NB4 (cell line): ENCODE results near the gene RSL24D1.

ENCODE experiments used
- MAX ChIP-seq: IDR thresholded peaks from 2 replicates; pipeline ENCODE4 v1.6.1; 2011; ENCODE audit warnings: low read depth, low read length
- MYC ChIP-seq: IDR thresholded peaks from 2 replicates; pipeline ENCODE4 v1.6.1; 2011; ENCODE audit warnings: low read depth, low read length
- POLR2A ChIP-seq: IDR thresholded peaks from 2 replicates; pipeline ENCODE4 v1.6.1; 2011; ENCODE audit warnings: mild to moderate bottlenecking; ENCODE audit not compliant: insufficient read length; ENCODE audit errors: extremely low read depth
- TF ChIP-seq, protein P1 (sequence below): IDR thresholded peaks from one replicate; pipeline ENCODE4 v1.5.1; 2012; ENCODE audit warnings: low read depth, low read length

GRCh38 chr15:55204464-55204863, 7.7 kb upstream of the RSL24D1 start:
- TF ChIP-seq, protein P1, sequence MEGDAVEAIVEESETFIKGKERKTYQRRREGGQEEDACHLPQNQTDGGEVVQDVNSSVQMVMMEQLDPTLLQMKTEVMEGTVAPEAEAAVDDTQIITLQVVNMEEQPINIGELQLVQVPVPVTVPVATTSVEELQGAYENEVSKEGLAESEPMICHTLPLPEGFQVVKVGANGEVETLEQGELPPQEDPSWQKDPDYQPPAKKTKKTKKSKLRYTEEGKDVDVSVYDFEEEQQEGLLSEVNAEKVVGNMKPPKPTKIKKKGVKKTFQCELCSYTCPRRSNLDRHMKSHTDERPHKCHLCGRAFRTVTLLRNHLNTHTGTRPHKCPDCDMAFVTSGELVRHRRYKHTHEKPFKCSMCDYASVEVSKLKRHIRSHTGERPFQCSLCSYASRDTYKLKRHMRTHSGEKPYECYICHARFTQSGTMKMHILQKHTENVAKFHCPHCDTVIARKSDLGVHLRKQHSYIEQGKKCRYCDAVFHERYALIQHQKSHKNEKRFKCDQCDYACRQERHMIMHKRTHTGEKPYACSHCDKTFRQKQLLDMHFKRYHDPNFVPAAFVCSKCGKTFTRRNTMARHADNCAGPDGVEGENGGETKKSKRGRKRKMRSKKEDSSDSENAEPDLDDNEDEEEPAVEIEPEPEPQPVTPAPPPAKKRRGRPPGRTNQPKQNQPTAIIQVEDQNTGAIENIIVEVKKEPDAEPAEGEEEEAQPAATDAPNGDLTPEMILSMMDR: no peak
- TF ChIP-seq POLR2A (no peak), MAX (no peak), MYC (no peak)
